ENCODE results near the gene FBXO4.

FBXO4 gene

DNA sequence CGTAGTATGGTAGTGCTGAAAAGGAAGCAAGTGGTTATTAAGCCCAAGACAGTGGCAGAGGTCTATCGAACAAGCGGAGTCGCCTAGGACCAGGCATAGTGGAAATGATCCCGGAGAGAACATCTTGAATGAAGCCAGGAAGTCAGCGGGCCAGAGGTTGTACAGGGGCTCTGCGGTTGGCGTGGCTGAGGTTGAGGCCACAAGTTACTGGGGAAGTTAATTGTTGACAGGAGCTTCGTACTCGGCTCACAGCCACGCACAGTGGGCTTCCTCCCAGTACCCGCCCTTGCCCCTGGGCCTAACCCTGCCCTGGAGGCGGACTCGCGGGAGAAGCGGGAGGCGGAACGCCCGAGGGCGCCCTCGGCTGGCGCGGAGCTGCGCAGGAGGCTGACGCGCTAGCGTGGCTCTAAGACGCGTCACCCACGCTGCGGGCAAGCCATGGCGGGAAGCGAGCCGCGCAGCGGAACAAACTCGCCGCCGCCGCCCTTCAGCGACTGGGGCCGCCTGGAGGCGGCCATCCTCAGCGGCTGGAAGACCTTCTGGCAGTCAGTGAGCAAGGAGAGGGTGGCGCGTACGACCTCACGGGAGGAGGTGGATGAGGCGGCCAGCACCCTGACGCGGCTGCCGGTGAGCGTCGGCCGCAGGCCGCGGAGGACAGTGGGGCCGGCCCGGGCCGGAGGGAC, at the start of gene FBXO4:
Gene FBXO4, plus strand, starts transcription at position 410 of the 683 bp plus-strand sequence. Its CDS starts 29 bp downstream, at position 439.
- peak; percentile 91 for DNase-seq (ENCODE audit: low spot score)

GRCh38 chr5:41876678-41877077, 48.4 kb upstream of the FBXO4 start:
- DNase-seq (ENCODE audit: low spot score) = no peak

DNA sequence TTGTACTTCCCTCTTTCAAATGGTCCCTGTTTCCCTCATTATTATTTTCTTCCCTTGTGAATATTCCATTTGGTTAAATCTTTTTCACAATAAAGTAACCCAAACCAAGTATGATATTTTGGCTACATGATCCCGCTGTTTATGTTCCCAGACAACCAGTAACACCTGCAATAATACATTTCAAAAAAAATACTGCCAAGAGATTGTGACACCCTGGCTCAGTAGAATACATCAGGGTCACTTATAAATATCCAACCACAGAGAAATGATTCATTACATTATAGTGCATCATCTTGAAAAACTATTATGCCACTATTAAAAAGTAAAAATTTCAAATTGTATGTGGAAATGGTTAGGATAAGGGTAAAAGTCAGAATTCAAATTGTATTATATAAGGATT, 47.7 kb upstream of the FBXO4 start:
- no peak for DNase-seq (ENCODE audit: low spot score)

DNA sequence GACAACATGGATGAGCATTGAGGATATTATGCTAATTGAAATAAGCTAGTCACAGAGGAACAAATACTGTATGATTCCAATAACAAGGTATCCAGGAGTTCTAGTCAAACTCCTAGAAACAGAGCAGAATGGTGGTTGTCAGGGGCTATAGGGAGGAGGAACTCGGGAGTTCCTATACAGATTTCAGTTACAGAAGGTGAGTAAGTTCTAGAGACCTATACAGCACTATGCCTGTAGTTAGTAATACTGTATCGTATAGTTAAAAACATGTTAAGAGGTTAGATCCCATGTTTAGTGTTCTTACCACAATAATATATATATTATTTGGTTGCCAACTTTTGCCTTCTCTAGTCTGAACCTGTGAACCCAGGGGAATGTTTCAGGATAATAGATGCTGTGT, 46.9 kb upstream of the FBXO4 start:
- no peak for DNase-seq (ENCODE audit: low spot score)

- DNase-seq (ENCODE audit: low spot score) = peak; percentile 12
These were observed 46.2 kb upstream of the FBXO4 start for GRCh38 chr5:41878643-41879478.

DNA sequence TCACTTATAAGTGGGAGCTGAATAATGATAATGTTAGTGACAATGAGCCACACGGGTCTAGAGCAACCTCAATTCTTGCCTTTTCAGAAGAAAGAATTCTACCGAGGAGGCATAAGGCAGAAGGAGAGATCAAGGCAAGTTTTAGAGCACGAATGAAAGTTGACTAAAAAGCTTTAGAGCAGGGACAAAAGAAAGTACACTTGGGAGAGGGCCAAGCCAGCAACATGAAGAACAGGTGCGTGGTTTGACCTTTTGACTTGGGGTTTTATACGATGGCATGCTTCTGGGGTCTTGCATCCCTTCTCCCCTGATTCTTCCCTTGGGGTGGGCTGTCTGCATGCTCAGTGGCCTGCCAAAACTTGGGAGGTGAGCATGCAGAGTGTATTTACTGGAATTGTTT, 42.3 kb upstream of the FBXO4 start:
- DNase-seq (ENCODE audit: low spot score) = no peak

GRCh38 chr5:41883243-41883642, 41.8 kb upstream of the FBXO4 start:
- DNase-seq (ENCODE audit: low spot score) = no peak

GRCh38 chr5:41883936-41884335, 41.1 kb upstream of the FBXO4 start:
- DNase-seq (ENCODE audit: low spot score) = no peak

DNA sequence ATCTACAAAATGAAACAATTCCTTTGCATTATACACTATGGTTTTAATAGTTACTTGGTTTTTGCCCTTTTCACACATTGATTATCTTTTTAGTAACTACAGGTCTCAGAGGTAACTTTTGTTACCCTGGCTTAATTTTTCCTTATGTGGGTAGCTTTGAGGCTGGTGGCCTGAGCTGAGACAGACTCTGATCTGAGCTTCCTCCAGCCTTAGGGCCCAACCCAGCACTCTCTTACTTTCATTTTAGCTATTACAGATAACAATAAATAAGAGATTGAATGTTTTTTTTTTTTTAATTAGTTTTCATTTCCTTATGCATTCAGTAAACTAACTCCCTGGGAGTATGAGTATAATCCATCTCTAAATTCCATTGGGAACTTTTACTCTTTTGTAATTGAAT, 39.8 kb upstream of the FBXO4 start:
- DNase-seq (ENCODE audit: low spot score) = no peak

DNA sequence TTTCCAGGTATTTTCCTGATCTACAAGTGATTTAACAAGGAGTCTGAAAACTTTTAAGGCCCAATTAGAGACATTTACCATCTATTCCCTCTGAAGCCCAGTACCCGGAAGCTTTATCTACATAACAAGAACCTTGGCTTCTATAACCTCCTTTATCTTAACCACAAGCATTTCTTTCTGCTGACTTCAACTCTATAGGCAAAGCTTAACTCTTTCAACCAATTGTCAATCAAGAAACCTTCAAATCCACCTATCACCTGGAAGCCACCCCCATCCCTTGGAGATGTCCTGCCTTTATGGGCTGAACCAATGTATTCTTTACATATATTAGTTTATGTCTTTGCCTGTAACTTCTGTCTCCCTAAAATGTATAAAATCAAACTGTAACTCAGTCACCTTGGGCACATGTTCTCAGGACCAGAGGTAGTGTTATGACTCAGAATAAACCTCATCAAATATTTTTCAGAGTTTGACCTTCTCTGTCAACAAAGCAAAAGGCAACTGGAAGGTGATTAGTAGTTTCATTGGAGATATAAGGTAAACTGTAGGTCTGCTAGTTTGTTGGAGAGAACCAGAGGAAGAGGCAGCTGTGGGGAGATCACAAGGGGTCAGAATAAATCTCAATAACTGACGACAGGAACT, 33.9 kb upstream of the FBXO4 start:
- no peak for DNase-seq (ENCODE audit: low spot score)

GRCh38 chr5:41892031-41892430, 33.0 kb upstream of the FBXO4 start:
- no peak for DNase-seq (ENCODE audit: low spot score)

GRCh38 chr5:41893074-41893851, 31.8 kb upstream of the FBXO4 start:
- no peak for DNase-seq (ENCODE audit: low spot score)

GRCh38 chr5:41896230-41896629, 28.9 kb upstream of the FBXO4 start:
- DNase-seq (ENCODE audit: low spot score) = no peak

- DNase-seq (ENCODE audit: low spot score) = no peak
These were observed 21.6 kb upstream of the FBXO4 start for GRCh38 chr5:41903382-41903891.

GRCh38 chr5:41903892-41904799, 20.9 kb upstream of the FBXO4 start, which contains the start of gene RIMOC1:
TSS of gene RIMOC1 (plus strand) at chr5:41904344. CDS start at chr5:41904368, 24 bp downstream.
- peak; percentile 100 for DNase-seq (ENCODE audit: low spot score)

- no peak for DNase-seq (ENCODE audit: low spot score)
These were observed 18.9 kb upstream of the FBXO4 start for GRCh38 chr5:41906151-41906550.

GRCh38 chr5:41908374-41909079, 16.6 kb upstream of the FBXO4 start:
- DNase-seq (ENCODE audit: low spot score) = peak; percentile 68

DNA sequence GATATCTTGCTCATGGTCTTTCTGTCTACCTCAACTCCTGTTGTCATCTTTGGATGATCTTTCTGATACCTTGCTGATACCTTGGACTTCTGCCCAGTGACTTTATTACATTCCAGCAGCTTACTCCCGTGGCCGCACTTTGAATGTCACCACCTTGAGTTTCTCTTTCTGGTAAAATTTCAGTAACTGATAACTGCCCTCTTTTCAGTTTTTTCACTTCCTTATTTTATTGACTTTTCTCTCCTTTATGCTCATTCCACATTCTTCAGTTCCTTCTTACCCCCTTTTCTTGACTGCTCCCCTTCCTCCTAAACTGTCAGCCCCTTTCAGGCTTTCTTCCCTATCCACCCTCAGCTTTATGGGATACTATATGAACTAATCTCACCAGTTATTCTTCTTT, 7.0 kb upstream of the FBXO4 start:
- DNase-seq (ENCODE audit: low spot score) = no peak

DNA sequence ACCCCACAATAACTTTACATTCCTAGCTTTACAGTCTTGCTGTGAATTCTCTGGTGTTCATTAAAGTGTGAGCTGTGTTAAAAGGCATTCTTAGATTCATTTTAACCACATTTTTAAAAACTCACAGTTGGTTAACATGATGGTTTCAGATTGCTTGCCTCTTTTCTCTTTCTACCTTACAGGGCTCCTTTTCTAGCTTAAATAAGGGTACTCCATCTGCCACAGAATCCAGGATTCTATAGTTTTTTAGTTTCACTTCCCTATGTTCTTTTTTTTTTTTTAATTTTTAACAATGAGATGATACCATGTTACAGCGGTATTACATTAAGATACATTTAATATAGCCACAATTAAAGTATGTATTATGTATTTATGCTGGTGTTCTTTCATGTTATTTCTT, 3.9 kb upstream of the FBXO4 start:
- DNase-seq (ENCODE audit: low spot score) = no peak

- DNase-seq (ENCODE audit: low spot score) = peak; percentile 57
These were observed 3.2 kb upstream of the FBXO4 start for GRCh38 chr5:41921874-41922273.

Measured in kidney tubule cell (primary cell).